ENCODE results near the gene TMEM235.

Gene TMEM235

GRCh38 chr17:78272914-78273258, 41.5 kb downstream of the TMEM235 start:
- DNase-seq: no peak

- DNase-seq: no peak
Measured at GRCh38 chr17:78273813-78274212, 42.4 kb downstream of the TMEM235 start.

- no peak for DNase-seq
Measured at GRCh38 chr17:78275355-78275754, 43.9 kb downstream of the TMEM235 start.

GRCh38 chr17:78276098-78276887, 44.9 kb downstream of the TMEM235 start:
- DNase-seq: no peak

- DNase-seq: no peak
Measured at GRCh38 chr17:78278139-78278741, 46.8 kb downstream of the TMEM235 start.

GRCh38 chr17:78279360-78279990, 48.0 kb downstream of the TMEM235 start:
- no peak for DNase-seq

- no peak for DNase-seq
Measured at GRCh38 chr17:78281249-78281845, 49.9 kb downstream of the TMEM235 start.

GRCh38 chr17:78284146-78284545, 52.7 kb downstream of the TMEM235 start:
- peak; percentile 58 for DNase-seq

- no peak for DNase-seq
Measured at GRCh38 chr17:78289004-78289403, 57.6 kb downstream of the TMEM235 start.

- peak; percentile 89 for DNase-seq
Measured at GRCh38 chr17:78289802-78290363, 58.5 kb downstream of the TMEM235 start.
